ENCODE data around the gene MYADM.

GRCh38 chr19:53900191-53900860 is 32.6 kb downstream of the MYADM start:
- TF ChIP-seq CTCF (IDR thresholded peaks at IDR 0.05) (no peak), POLR2A (IDR thresholded peaks at IDR 0.05) (no peak)

Measured in lower leg skin (tissue), 3 donors.